Type B pancreatic cell (in vitro differentiated cells): ENCODE results near the gene DNAJC24. TPM values are rescaled to one million over a fixed set of nuclear protein-coding genes. Genes with fewer than 3 reads are reported as not detected.

Experiments used
- DNase-seq: peaks from one replicate; pipeline ENCODE4 v3.0.0; 2021; ENCODE audit warnings: mixed read lengths; ENCODE audit not compliant: unreplicated experiment; ENCODE audit errors: extremely low spot score
- H3K27ac Mint-ChIP-seq: 2 replicates; pipeline ENCODE4 v1.8.0; 2021; ENCODE audit warnings: mild to moderate bottlenecking, mixed read lengths
- H3K27me3 Mint-ChIP-seq: 2 replicates; pipeline ENCODE4 v1.8.0; 2021; ENCODE audit warnings: mixed read lengths
- H3K36me3 Mint-ChIP-seq: 2 replicates; pipeline ENCODE4 v1.8.0; 2021; ENCODE audit warnings: mixed read lengths
- H3K4me1 Mint-ChIP-seq: one replicate; pipeline ENCODE4 v1.8.0; 2021; ENCODE audit warnings: mixed read lengths; ENCODE audit not compliant: unreplicated experiment
- H3K4me3 Mint-ChIP-seq: 2 replicates; pipeline ENCODE4 v1.8.0; 2021; ENCODE audit warnings: mild to moderate bottlenecking, mixed read lengths
- H3K9me3 Mint-ChIP-seq: 2 replicates; pipeline ENCODE4 v1.8.0; 2021; ENCODE audit warnings: mixed read lengths
- total RNA-seq: library from RNA; stranded (reverse); gene quantifications from 2 replicates; pipeline ENCODE4 v1.2.1, GENCODE V29; 2021; ENCODE audit warnings: low replicate concordance
- TF ChIP-seq, protein P1 (sequence below): fragments of 200-600 bp; sonication (generic); conservative IDR thresholded peaks from 2 replicates; pipeline ENCODE4 v1.5.0; 2021; ENCODE audit warnings: antibody characterized with exemption, mild to moderate bottlenecking

Gene DNAJC24
- total RNA-seq, 1 donor from 2014 or later: 21.3 TPM

DNA sequence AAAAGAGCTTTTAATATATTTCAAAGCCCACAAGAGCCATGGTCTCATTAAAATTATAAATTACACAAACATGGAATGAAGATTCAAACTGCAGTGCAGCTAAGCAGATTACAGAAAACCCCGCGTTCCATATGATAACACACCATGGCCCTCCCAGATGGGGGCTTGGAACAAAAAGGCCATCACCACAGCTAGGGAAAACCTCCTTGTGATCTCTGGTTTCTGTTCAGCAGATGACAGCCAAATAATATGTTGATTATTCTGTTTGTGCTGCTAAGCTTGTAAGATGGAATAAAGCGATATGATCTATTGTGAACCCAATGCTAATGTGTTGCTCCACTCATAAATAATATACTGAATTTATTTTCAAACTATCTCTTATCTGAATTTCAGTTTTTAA, 111.3 kb downstream of the DNAJC24 start:
- DNase-seq: no peak
- Mint-ChIP-seq H3K36me3 (no peaks in the 10 kb centered on the region), H3K4me3 (no peak overlapping the region), H3K27me3 (no peaks in the 10 kb centered on the region), H3K9me3 (no peaks in the 10 kb centered on the region), H3K4me1 (peaks cover 5% of the 10 kb centered on the region), H3K27ac (no peak overlapping the region)
- TF ChIP-seq, protein P1, sequence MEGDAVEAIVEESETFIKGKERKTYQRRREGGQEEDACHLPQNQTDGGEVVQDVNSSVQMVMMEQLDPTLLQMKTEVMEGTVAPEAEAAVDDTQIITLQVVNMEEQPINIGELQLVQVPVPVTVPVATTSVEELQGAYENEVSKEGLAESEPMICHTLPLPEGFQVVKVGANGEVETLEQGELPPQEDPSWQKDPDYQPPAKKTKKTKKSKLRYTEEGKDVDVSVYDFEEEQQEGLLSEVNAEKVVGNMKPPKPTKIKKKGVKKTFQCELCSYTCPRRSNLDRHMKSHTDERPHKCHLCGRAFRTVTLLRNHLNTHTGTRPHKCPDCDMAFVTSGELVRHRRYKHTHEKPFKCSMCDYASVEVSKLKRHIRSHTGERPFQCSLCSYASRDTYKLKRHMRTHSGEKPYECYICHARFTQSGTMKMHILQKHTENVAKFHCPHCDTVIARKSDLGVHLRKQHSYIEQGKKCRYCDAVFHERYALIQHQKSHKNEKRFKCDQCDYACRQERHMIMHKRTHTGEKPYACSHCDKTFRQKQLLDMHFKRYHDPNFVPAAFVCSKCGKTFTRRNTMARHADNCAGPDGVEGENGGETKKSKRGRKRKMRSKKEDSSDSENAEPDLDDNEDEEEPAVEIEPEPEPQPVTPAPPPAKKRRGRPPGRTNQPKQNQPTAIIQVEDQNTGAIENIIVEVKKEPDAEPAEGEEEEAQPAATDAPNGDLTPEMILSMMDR: no peak

Other genes starting within 250 kb of the DNAJC24 start
- 2.0 and 4.8 TPM in 2 replicates for gene DCDC1, start 121 bp upstream of the DNAJC24 start, total RNA-seq
- gene IMMP1L, start 139.8 kb downstream of the DNAJC24 start, total RNA-seq: 27.7 and 35.2 TPM in 2 replicates
- gene ELP4, start 139.9 kb downstream of the DNAJC24 start, total RNA-seq: 15.1 and 21.7 TPM in 2 replicates